ENCODE data around the gene ATP5MG.
"Not testable (repeated sequence)": the region's sequence is repeated elsewhere in the genome, so short reads cannot be mapped to it uniquely, and the experiment has no call there.

Gene ATP5MG

DNA sequence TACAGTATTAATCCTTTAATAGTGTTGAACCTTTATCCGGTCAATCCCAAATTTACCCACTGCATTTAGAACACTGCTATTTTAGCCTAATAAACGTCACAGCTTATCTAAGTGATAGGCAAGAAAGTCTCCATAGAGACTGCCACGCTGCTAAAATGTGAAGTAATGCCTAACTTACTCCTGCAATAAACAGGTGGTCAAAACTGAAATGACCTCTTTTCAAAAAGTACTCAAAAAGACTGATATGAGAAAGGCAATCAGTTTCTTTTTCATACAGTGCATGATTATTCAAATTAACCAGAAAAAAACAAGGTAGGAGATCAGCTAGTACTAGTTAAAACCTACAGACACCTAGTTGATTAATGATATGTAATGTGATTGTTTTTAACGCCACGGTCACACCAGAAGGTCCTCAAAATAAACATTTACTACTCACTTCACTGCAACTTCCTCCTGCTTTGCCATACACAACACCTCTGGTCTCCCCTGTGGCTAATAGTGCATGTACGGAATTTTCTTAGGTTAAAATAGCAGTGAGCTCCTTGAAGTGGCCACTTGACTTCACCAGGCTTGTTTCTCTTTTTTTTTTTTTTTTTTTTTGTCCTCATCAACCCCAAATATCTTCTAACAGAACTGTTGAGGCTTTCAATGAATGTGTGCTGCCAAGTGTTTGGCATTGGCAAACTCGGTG, 8.8 kb downstream of the ATP5MG start:
- no peak for DNase-seq (ENCODE audit: low spot score)

- DNase-seq (ENCODE audit: low spot score) = no peak
Measured at GRCh38 chr11:118411530-118411929, 10.1 kb downstream of the ATP5MG start.

- DNase-seq (ENCODE audit: low spot score) = no peak
Measured at GRCh38 chr11:118412921-118413320, 11.5 kb downstream of the ATP5MG start.

DNA sequence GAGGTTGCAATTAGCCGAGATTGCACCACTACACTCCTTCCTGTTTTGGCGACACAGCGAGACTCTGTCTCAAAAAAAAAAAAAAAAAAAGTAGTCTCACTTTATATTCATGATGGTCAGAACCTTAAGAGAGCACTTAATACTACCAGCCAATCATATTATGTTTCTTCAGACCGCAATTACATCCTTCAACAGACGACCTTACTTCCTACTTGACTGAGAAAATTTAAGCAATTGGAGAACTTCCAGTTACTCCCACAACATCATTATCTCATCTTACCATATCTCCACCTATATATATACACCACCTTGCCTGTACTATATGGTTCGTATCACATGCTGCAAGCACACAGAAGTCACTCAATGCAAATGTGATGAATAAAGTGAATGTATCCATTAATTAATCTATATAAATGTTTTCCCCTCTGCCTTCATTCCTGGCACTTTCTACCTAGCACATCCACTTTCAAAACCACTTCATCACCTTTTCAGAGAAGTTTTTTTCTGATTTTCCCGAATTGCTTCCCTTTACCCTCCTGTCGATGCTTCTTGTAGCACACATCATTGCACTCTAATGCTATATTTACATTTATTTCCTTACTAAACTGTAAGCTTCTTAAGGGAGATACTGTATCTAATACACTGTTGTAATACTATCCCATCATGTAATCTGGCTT, 13.8 kb downstream of the ATP5MG start:
- DNase-seq (ENCODE audit: low spot score) = no peak

- DNase-seq (ENCODE audit: low spot score) = peak; percentile 62
Measured at GRCh38 chr11:118415739-118416068, 14.3 kb downstream of the ATP5MG start.

- DNase-seq (ENCODE audit: low spot score) = not testable (repeated sequence)
Measured at GRCh38 chr11:118416900-118417299, 15.5 kb downstream of the ATP5MG start.

DNA sequence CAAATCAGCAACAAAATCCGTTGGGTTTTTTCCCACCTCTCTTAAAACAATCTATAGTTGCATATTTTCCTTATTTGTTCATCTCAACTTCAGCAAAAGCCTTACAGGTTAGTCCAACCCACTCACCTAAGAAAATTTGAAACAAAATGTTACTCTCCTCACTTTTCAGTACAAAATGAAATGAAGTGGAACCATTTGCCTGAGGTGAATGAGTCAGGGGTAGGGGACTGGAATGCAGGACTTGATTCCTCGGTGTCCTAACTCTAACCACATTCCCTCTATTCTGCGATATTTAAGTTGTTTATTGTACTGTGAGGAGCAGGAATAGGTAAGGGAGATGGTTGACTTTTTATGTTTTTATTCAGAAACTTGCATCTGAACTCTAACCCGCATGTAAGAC, 16.4 kb downstream of the ATP5MG start:
- DNase-seq (ENCODE audit: low spot score) = no peak

DNA sequence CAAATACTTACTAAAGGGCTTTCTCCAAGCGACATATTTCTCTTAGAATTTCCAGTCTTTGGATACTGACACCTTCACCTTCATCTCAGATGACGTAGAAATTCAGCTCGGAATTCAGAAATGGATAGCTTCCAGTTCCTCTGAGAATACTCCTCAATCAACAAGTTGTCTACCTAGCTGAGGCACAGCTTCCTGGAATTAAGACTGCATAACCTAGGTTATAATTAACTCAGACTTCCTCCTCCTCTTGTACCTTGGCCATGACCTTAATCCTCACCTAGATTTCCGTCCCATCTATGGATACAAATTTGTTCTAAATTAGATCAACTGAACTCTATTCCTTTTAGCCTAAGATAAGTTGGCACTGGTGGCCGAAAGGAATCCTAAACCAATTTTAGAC, 17.4 kb downstream of the ATP5MG start:
- DNase-seq (ENCODE audit: low spot score) = no peak

DNA sequence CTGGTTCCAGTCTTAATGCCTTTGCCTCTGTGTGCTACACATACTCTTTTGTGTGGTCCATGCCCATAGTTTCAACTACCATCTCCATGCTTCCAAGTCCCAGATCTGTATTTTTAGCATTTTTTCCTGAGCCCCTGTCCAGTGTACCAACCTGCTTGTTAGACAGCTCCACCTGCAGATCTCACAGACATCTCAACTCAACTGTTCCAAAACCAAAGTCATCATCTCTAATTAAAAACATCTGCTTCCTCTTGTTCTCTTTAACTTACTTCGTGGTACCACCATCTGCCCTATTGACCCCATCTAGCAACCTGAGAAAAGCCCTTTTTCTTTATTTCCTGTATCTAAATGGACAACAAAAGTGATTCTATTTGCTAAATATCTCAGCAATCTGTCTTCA, 26.3 kb downstream of the ATP5MG start:
- DNase-seq (ENCODE audit: low spot score) = no peak

GRCh38 chr11:118430956-118431355, 29.6 kb downstream of the ATP5MG start:
- no peak for DNase-seq (ENCODE audit: low spot score)

DNA sequence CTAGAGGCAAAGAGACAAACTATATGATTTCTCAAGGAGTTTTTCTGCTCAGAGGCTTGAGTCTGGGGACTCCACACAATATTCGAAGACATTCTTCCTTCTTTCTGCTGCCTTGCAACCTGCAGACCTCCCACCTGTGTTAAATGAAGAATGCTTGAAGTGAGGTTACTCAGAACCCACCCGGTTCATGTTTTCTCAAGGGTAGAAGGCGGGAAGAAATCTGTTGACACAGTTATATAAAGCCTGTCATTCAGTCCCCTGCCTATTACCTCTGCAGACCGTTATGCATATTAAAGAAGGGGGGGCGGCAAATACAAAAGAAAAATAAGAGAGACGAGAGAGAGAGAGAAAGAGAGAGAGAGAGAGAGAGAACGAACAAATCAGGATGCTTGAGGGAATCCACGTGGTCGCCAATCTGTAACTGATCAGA, 32.7 kb downstream of the ATP5MG start:
- DNase-seq (ENCODE audit: low spot score) = no peak

GRCh38 chr11:118434553-118435289, 33.3 kb downstream of the ATP5MG start:
- DNase-seq (ENCODE audit: low spot score) = no peak

GRCh38 chr11:118435290-118435892, 34.0 kb downstream of the ATP5MG start:
- no peak for DNase-seq (ENCODE audit: low spot score)

GRCh38 chr11:118435893-118436624, 34.7 kb downstream of the ATP5MG start, which contains the start of gene KMT2A:
KMT2A (plus strand) TSS chr11:118436492; CDS start chr11:118436513, 21 bp downstream.
- DNase-seq (ENCODE audit: low spot score) = peak; percentile 82

GRCh38 chr11:118436639-118437207, 35.3 kb downstream of the ATP5MG start:
- no peak for DNase-seq (ENCODE audit: low spot score)

DNA sequence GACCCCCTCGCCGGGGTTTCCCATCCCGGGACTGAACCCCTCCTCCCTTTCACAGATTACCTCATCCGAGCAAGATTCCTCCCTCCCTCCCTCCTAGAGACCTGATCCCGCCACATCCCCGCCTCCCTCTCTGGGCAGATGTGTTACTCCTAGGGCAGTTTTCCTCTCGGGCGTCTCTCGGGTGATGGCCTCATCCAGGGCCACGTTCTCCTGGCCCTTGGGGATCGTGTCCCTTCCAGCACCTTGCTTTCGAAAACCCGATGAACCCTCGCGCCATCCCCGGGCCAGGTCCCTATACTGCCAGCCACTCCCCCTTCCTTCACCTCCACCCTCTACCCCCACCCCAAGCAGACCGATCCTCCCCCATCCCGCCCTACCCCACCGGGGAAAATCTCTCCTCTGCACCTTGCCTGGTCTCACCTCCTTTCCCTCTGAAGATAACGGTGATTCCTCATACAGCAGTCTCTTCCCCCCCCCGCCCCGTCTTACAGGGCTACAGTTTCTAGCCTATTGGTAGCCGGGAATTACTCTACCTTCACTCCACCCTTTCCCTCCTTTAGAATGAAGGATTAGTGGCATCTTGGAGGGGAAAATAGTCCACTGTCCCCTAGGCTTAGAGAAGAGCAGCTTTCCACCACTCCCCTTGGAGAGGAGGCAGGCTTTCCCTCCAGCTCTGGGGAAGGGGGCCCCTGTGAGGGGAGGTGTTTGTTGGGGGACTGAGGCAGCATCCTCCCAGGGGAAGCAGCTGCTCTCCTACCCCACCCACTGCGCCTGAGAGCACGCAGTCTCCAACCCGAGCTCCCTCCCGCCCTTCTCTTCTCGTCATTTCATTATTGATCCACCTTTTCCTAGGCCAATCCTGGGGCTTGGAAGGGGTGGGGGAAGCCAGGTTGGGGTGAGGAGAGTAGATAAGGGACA, 36.1 kb downstream of the ATP5MG start:
- DNase-seq (ENCODE audit: low spot score) = no peak

DNA sequence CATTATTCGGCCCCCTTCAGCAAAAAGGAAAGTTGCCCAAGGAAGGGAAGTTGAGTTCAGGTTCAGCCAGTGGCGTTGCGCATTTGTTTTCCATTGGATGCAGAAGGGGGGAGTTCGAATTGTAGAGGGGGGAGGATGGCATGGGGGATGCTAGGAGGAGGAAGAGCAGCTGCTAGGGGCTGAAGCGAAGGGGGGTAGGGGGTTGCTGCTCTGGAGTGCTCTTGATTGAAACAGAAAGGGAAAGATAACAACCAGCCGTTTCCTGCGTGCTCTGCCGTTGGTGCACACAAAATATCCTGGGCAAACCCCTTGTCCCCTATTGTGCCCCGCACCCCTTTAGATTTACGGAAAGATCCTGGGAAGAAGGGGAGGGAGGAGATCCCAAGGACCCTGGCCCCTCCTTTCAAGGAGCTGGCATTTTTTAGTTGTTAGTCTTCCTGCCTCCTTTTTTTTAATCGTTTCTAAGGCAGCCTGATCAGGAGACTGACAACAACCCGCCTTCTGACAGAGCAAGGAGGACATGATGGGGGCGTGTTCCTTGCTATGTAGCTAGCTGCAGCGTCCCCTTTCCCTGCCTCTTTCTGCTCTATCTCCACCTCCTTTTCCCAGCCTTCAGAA, 37.0 kb downstream of the ATP5MG start:
- DNase-seq (ENCODE audit: low spot score) = peak; percentile 79

DNA sequence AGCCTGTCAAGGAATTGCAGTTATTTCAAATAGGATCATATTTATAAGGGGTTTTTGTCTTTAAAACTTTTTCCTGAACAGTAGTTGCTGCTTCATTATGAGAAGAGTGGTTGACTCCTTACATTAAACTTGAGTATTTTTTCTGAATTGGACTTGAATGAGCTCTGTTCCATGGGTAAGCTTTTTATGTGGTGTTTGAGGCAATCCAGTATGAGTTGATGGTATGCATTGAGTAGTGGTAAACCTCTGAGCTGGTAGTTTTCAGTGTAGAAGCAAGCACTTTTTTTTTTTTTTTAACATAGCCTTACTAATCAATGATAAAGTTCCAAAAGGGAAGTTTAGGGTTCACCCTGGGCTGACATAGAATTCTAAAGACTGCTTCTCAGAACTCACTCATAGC, 38.2 kb downstream of the ATP5MG start:
- no peak for DNase-seq (ENCODE audit: low spot score)

DNA sequence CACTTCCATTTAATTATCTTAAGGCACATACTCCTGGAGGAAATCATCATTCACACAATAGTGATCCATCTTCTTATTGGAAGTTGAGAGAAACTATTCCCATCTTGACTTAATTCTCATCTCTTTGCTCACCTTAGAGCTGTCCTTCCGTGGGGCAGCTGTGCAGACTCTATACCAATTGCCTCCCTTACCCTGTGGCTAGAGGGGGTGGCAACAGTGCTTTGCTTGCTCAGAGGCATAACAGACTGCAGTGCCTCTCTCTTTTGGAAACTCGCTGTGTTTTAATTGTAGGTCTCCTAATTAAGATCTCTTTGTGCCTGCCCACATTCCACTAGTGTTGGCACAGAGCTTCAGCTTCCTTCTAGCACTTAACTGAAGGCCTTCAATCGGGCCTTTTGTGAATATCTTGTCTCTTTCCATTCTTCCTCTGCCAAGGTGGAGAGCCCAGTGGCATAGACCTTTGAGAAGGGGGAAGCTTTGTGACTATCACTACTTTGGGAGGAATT, 40.4 kb downstream of the ATP5MG start:
- DNase-seq (ENCODE audit: low spot score) = no peak

DNA sequence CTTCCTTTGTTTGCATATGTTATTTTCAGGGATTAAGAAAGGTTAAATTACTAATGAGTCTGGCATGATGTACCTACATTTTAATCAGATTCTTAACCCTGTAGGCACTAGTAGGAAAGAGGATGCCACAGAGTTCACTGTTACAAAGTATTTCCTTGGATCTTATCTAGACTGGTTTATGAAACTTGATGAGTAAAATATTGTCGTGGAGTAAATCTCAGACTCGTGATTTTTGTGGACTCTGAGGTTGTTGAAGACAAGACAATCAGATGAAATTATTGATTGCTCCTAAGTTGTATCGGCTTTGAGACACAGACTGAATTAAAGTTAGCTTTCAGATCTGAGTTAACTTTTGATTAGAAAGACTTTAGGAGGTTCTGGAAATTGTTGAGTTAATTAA, 40.9 kb downstream of the ATP5MG start:
- no peak for DNase-seq (ENCODE audit: low spot score)

Measured in COLO829 (cell line).